NB4 (cell line): ENCODE data around the gene CHN1.

Source experiments
- DNase-seq: peaks from one replicate; pipeline ENCODE4 v3.0.0; 2010; ENCODE audit warnings: low read depth
- H3K4me3 ChIP-seq: one replicate; pipeline ENCODE4 v1.5.1; 2011; ENCODE audit warnings: mild to moderate bottlenecking, low read depth, low read length, moderate library complexity
- MYC ChIP-seq: IDR thresholded peaks from 2 replicates; pipeline ENCODE4 v1.6.1; 2011; ENCODE audit warnings: low read depth, low read length
- POLR2A ChIP-seq: IDR thresholded peaks from 2 replicates; pipeline ENCODE4 v1.6.1; 2011; ENCODE audit warnings: mild to moderate bottlenecking; ENCODE audit not compliant: insufficient read length; ENCODE audit errors: extremely low read depth
- TF ChIP-seq, protein P1 (sequence below): IDR thresholded peaks from 2 replicates; pipeline ENCODE4 v1.6.1; 2011; ENCODE audit warnings: low read depth, low read length
- TF ChIP-seq, protein P2 (sequence below): IDR thresholded peaks from one replicate; pipeline ENCODE4 v1.5.1; 2012; ENCODE audit warnings: low read depth, low read length

CHN1 gene

DNA sequence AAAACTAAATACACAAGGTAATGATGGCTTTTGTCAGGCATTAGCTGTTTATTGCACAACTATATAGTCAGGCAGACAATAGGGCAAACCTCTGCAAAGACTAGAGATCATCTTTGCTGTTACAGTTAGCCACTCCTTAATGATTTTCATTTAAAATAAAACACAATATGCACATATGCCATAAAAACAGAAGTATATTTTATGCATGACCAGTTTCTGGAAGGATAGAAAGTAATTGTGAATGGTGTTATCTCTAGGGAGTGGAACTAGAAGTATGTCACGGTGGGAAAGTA, 102.0 kb downstream of the CHN1 start:
- TF ChIP-seq, protein P1, sequence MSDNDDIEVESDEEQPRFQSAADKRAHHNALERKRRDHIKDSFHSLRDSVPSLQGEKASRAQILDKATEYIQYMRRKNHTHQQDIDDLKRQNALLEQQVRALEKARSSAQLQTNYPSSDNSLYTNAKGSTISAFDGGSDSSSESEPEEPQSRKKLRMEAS: no peak
- TF ChIP-seq MYC: no peak
- no peak for DNase-seq

DNA sequence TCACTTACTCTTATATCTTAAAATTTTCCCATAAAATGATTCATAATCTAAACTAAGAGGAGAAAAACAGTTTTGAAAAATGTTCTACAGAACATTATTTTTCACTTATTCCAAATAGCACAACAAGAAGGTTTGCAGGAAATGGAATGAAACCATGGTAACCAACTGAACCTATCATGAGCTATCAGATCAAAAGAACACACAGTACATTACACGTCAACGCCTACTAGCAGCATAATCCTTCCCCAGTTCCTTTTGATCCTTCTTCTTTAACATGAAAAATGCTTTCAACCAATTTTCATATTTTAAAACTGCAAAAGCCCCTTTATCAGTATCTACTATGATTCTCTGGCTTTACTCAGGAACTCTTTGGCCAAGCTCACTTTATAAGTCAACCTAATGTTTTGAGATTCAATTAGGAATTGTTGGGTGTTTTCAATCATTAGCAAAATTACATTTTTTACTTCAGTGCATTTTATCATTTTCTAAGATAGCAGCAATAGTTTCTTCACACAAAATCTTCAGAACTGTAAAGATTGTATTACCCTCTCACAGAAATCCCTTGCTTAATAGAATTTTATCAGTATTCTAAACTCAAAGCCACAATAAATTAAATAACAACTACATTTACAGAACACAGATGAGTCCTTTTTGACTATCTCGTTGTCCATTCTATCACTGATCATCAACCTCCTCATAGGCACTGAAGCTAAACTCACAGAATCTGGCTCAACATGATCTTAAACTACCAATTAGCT, 102.5 kb downstream of the CHN1 start:
- H3K4me3 ChIP-seq: no peak overlapping the region
- TF ChIP-seq MYC (no peak), POLR2A (no peak)
- TF ChIP-seq, protein P1: no peak
- TF ChIP-seq, protein P2, sequence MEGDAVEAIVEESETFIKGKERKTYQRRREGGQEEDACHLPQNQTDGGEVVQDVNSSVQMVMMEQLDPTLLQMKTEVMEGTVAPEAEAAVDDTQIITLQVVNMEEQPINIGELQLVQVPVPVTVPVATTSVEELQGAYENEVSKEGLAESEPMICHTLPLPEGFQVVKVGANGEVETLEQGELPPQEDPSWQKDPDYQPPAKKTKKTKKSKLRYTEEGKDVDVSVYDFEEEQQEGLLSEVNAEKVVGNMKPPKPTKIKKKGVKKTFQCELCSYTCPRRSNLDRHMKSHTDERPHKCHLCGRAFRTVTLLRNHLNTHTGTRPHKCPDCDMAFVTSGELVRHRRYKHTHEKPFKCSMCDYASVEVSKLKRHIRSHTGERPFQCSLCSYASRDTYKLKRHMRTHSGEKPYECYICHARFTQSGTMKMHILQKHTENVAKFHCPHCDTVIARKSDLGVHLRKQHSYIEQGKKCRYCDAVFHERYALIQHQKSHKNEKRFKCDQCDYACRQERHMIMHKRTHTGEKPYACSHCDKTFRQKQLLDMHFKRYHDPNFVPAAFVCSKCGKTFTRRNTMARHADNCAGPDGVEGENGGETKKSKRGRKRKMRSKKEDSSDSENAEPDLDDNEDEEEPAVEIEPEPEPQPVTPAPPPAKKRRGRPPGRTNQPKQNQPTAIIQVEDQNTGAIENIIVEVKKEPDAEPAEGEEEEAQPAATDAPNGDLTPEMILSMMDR: no peak
- no peak for DNase-seq

More for the DNA sequence above, 102.0 kb downstream of the CHN1 start:
- H3K4me3 ChIP-seq: no peak overlapping the region

DNA sequence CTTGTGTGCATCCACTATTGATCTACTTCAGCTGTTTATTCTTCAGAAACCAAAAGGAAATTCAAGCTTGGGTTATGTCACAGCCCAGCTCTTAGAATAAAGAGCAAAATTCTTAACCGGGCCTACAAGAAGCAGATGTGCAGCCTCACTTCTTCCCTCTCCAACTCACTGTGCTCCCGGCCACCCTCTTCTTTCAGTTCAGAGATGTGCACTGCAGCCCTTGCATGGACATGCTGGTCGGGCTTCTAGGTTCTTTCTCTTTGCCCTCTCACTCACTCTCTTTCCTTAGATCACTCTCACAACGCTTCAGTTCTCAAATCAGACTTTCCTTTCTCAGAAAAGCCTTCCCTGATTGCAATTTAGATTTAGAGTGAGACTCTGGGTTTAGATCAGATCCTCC, 104.1 kb downstream of the CHN1 start:
- TF ChIP-seq MYC: no peak
- TF ChIP-seq, protein P1: no peak
- TF ChIP-seq, protein P2: no peak
- TF ChIP-seq POLR2A: no peak
- H3K4me3 ChIP-seq: no peak overlapping the region
- no peak for DNase-seq

DNA sequence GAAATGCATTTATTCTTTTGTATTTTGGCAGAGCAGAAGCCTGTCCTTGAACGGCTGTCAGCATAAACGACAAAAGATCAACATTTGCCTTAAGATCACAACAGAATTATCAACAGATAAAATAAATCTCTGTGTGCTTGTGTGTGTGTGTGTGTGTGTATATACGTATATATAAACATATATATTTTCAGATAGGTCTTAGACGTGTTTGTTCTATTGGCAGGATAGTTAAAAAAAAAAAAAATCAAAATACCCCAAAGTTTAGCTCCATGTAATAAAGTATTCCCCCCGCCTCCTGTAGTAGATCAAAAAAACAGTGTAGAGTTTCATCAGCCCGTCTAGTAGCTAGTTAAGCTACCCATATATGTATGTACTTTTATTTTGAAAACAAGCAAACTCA, 107.9 kb downstream of the CHN1 start:
- DNase-seq: no peak
- TF ChIP-seq POLR2A: no peak
- TF ChIP-seq, protein P1: no peak
- TF ChIP-seq, protein P2: no peak
- no peak for TF ChIP-seq MYC
- H3K4me3 ChIP-seq: no peak overlapping the region

DNA sequence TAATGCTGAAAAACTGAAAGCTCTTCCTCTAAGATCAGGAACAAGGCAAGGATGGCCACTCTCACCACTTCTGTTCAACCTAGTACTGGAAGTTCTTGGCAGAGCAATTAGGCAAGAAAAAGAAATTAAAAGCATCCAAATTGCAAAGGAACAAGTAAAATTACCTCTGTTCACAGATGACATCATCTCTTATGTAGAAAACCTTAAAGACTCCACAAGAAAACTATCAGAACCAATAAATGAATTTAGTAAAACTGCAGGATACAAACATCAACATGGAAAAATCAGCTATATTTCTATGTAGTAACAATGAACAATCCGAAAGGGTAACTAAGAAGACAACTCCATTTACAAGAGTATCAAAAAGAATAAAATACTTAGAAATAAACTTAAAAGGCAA, 112.2 kb downstream of the CHN1 start:
- DNase-seq: no peak
- no peak for TF ChIP-seq MYC
- TF ChIP-seq, protein P2: no peak
- no peak for TF ChIP-seq POLR2A
- TF ChIP-seq, protein P1: no peak
- no peak overlapping the region for H3K4me3 ChIP-seq

DNA sequence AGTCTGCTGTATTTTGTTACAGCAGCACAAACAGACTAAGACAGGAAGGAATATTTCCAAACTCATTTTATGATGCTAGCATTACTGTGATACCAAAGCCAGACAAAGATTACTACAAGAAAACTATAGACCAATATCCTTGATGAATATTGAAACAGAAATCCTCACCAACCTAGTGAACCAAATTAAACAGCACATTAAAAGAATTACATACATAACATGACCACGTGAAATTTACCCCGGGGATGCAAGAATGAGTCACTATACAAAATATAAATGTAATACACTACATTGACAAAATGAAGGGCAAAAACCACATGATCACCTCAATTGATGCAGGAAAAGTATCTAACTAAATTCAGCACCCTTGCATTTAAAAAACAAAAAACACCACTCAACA, 112.6 kb downstream of the CHN1 start:
- DNase-seq: no peak
- TF ChIP-seq, protein P1: no peak
- TF ChIP-seq POLR2A: no peak
- TF ChIP-seq, protein P2: no peak
- TF ChIP-seq MYC: no peak
- no peak overlapping the region for H3K4me3 ChIP-seq
